SK-N-SH treated with all-trans-retinoic acid at 6 μM for 48 hours (cell line): ENCODE data around the gene TOP3A.

ENCODE experiments used
- ARNTL ChIP-seq: fragments of 450-650 bp; formaldehyde crosslinking; IDR thresholded peaks from 2 replicates; pipeline ENCODE4 v1.5.0; 2020; ENCODE audit warnings: low read depth, mild to moderate bottlenecking, moderate library complexity, borderline replicate concordance
- CREB5 ChIP-seq: fragments of 250-450 bp; sonication (Bioruptor Pico); IDR thresholded peaks from 2 replicates; pipeline ENCODE4 v1.5.1; 2020; ENCODE audit warnings: low read depth, mild to moderate bottlenecking, moderate library complexity
- CSRNP3 ChIP-seq: fragments of 250-450 bp; sonication (Bioruptor Pico); IDR thresholded peaks from 2 replicates; pipeline ENCODE4 v1.5.1; 2021; ENCODE audit warnings: mild to moderate bottlenecking, moderate library complexity
- OSR1 ChIP-seq: fragments of 250-450 bp; sonication (Bioruptor Pico); IDR thresholded peaks from 2 replicates; pipeline ENCODE4 v1.8.0; 2022; ENCODE audit warnings: moderate library complexity, mild to moderate bottlenecking, inconsistent platforms
- PATZ1 ChIP-seq: fragments of 250-450 bp; sonication (Bioruptor Pico); IDR thresholded peaks from 2 replicates; pipeline ENCODE4 v1.8.0; 2020; ENCODE audit warnings: mild to moderate bottlenecking, moderate library complexity, borderline replicate concordance
- POU6F1 ChIP-seq: fragments of 250-450 bp; sonication (Bioruptor Pico); IDR thresholded peaks from 2 replicates; pipeline ENCODE4 v1.8.0; 2021; ENCODE audit warnings: low read depth, mild to moderate bottlenecking, moderate library complexity, borderline replicate concordance
- PPARA ChIP-seq: fragments of 250-450 bp; sonication (Bioruptor Pico); IDR thresholded peaks from 2 replicates; pipeline ENCODE4 v1.5.0; 2020; ENCODE audit warnings: mild to moderate bottlenecking, borderline replicate concordance
- RARB ChIP-seq: fragments of 250-450 bp; sonication (Bioruptor Pico); IDR thresholded peaks from 2 replicates; pipeline ENCODE4 v1.8.0; 2021; ENCODE audit warnings: mild to moderate bottlenecking, moderate library complexity
- SNAI2 ChIP-seq: fragments of 250-450 bp; sonication (Bioruptor Pico); IDR thresholded peaks from 2 replicates; pipeline ENCODE4 v1.5.0; 2020; ENCODE audit warnings: mild to moderate bottlenecking, moderate library complexity
- TCF4 ChIP-seq: fragments of 250-450 bp; sonication (Bioruptor Pico); IDR thresholded peaks from 2 replicates; pipeline ENCODE4 v1.8.0; 2021; ENCODE audit warnings: mild to moderate bottlenecking, moderate library complexity, borderline replicate concordance
- TSHZ2 ChIP-seq: fragments of 250-450 bp; sonication (Bioruptor Pico); IDR thresholded peaks from 2 replicates; pipeline ENCODE4 v1.5.0; 2020; ENCODE audit warnings: mild to moderate bottlenecking, moderate library complexity
- ZFP30 ChIP-seq: fragments of 450-650 bp; formaldehyde crosslinking; IDR thresholded peaks from 2 replicates; pipeline ENCODE4 v1.5.0; 2022; ENCODE audit warnings: mild to moderate bottlenecking, moderate library complexity
- ZNF565 ChIP-seq: fragments of 450-650 bp; formaldehyde crosslinking; conservative IDR thresholded peaks from 2 replicates; pipeline ENCODE4 v1.5.0; 2020; ENCODE audit warnings: low read depth, mild to moderate bottlenecking, moderate library complexity

- TF ChIP-seq PATZ1 (CRISPR knock-in tag) (no peak), TSHZ2 (CRISPR knock-in tag) (no peak), ZNF565 (CRISPR knock-in tag) (no peak), OSR1 (CRISPR knock-in tag) (no peak), CSRNP3 (no peak), TCF4 (CRISPR knock-in tag) (no peak), CREB5 (CRISPR knock-in tag) (no peak), ARNTL (no peak), ZFP30 (CRISPR knock-in tag) (no peak), PPARA (CRISPR knock-in tag) (no peak), SNAI2 (CRISPR knock-in tag) (no peak), POU6F1 (CRISPR knock-in tag) (no peak), RARB (no peak)
Measured at GRCh38 chr17:18300725-18301480, 13.9 kb downstream of the TOP3A start.
